ENCODE data around the gene DNER.
"Not testable (repeated sequence)": the region's sequence is repeated elsewhere in the genome, so short reads cannot be mapped to it uniquely, and the experiment has no call there.

The DNER gene

DNA sequence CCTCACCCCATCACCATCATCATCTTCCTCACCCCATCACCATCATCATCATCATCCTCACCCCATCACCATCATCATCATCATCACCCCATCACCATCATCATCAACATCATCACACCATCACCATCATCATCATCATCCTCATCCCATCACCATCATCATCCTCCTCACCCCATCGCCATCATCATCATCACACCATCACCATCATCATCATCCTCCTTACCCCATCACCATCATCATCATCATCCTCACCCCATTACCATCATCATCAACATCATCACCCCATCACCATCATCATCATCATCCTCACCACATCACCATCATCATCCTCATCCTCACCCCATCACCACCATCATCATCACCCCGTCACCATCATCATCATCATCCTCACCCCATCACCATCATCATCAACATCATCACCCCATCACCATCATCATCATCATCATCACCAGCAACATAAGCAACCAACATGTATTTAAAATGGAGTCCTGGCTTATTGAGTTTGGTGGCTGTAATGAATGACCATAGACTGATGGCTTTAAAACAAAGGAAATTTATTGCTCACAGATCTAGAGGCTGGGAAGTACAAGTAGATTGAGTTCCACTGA lies 150.0 kb downstream of the DNER start:
- no peak for DNase-seq (ENCODE audit: low spot score)

GRCh38 chr2:229563388-229563787 lies 151.0 kb downstream of the DNER start:
- no peak for DNase-seq (ENCODE audit: low spot score)

DNA sequence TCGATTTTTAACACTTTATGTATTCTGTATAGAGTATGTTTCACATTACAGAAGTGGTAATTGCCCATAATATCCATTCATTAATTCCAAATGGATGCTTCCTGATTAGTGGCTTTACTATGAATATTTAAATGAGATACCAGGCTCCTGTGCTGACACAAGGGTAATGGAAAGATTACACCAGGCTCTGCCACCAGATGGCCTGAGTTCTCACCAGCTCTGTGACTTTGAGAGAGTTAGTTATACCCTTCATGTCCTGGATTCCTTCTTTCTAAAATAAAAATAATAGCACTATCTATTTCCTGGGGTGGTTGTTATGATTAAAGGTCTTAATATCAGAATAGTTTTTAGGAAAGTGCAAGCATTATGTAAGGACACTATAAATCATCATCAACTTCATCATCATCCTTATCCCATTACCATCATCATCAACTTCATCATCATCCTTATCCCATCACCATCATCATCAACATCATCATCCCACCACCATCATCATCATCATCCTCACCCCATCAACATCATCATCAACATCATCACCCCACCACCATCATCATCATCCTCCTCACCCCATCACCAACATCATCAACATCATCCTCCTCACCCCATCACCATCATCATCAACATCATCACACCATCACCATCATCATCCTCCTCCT lies 151.8 kb downstream of the DNER start:
- no peak for DNase-seq (ENCODE audit: low spot score)

DNA sequence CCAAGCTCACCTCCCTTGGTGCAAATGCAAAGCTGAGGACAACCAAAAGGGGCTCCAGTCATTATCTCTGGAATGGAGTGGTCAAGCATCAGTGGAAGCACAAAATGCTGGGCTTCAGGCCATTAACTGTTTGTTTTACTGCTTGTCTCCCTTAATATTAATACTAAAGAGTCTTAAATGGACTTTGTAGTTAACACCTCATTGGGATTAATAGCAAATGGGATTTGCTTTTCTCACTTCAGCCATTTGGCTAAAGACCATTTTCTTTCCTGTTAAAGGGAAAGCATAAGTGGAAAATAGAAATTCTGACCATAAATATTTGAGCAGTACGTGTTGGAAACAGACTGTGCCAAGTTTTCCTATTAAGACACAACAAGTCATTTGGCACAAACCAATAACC lies 154.4 kb downstream of the DNER start:
- DNase-seq (ENCODE audit: low spot score): no peak

GRCh38 chr2:229553091-229553490 lies 161.3 kb downstream of the DNER start:
- DNase-seq (ENCODE audit: low spot score): no peak

GRCh38 chr2:229543176-229543873 lies 171.0 kb downstream of the DNER start:
- no peak for DNase-seq (ENCODE audit: low spot score)

DNA sequence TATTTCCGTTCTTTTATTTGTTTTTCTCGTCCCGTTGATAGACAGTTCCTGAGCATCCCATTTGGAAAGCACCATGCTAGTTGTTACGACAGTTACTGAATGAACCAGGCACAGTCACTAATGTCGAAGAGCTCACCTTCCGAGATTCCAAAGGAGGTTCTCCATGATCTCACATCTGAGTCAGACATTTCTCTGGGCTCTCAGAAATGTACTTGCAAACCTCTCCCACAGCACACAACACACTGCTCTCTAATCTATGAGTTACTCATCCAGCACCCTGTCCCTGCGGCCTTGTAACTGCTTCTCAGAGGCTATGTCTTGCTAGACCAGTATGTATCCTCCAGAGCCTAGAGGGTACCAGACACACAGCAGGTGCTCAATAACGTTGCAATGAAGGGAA lies 174.7 kb downstream of the DNER start:
- DNase-seq (ENCODE audit: low spot score): no peak

GRCh38 chr2:229531594-229531993 lies 182.8 kb downstream of the DNER start:
- no peak for DNase-seq (ENCODE audit: low spot score)

DNA sequence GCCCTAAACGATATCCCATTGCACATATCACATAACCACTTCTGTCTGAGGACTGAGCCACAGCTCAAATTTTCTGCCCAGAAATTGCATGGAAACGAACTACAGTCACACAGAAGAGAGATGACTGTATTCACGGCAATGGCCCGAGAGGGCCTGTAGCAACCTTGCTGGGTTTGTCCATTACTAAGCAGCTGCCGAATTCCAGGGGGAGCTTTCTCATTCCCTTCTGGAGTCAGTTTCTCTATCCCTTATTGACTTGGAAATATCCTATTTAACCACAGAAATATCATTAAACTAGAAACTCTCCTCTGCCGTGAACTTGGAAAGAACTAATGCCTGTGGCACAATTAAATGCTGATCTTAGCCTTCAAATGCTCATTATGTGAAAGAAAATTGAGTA lies 183.9 kb downstream of the DNER start:
- DNase-seq (ENCODE audit: low spot score): no peak

- DNase-seq (ENCODE audit: low spot score): no peak
These were observed 185.5 kb downstream of the DNER start for GRCh38 chr2:229528846-229529245.

- no peak for DNase-seq (ENCODE audit: low spot score)
These were observed 187.4 kb downstream of the DNER start for GRCh38 chr2:229526951-229527350.

GRCh38 chr2:229524799-229525198 lies 189.6 kb downstream of the DNER start:
- no peak for DNase-seq (ENCODE audit: low spot score)

DNA sequence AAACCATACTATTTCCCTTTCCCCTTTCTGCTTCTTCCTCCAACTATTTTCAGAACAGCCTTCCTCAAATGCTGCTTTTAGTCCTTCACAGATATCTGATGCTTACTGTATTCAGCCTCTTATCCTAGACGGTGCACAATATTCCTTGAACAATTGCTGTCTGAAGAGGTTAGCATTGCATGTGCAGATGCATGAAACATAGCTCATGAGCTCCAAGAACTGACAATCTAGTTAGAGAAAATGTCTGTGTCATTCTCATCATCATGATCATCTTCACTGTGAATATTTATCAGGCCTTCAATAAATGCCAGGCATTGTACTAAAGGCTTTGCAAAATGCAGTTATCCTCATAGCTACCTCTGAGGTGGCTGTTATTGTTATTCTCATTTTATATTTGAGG lies 190.7 kb downstream of the DNER start:
- no peak for DNase-seq (ENCODE audit: low spot score)

- DNase-seq (ENCODE audit: low spot score): no peak
These were observed 192.8 kb downstream of the DNER start for GRCh38 chr2:229521576-229521975.

GRCh38 chr2:229520691-229521096 lies 193.7 kb downstream of the DNER start:
- DNase-seq (ENCODE audit: low spot score): no peak

- no peak for DNase-seq (ENCODE audit: low spot score)
These were observed 194.5 kb downstream of the DNER start for GRCh38 chr2:229519655-229520430.

DNA sequence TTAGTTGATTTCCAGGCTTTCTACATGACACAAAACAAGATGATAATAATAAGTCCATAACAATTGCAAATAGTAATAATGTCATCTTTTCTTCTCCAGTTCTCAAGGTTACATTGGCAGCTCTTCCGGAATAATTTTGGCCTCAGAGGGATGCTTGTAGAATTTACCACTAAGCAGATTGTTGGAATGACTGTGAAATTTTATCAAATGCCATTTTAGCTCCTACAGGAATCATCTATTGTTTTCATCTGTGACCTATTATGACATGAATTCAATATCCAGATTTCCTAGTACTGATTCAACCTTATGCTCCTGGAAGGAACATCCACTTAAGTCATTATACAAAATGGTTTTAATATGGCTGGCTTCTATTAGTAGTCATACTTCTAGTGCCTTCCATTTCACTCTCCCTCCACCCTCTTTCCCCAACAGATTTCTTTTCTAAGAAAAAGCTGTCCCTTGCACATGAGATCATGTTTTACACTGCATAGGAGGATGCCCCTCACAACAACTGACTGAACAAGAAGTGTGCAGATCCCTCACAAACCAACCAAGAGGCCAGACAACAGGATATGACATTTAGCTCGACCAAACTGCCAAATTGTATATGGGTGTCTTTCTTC lies 200.0 kb downstream of the DNER start:
- no peak for DNase-seq (ENCODE audit: low spot score)

GRCh38 chr2:229511524-229511923 lies 202.8 kb downstream of the DNER start:
- no peak for DNase-seq (ENCODE audit: low spot score)

GRCh38 chr2:229506699-229507098 lies 207.7 kb downstream of the DNER start:
- DNase-seq (ENCODE audit: low spot score): not testable (repeated sequence)

- DNase-seq (ENCODE audit: low spot score): no peak
These were observed 213.1 kb downstream of the DNER start for GRCh38 chr2:229501051-229501794.

DNA sequence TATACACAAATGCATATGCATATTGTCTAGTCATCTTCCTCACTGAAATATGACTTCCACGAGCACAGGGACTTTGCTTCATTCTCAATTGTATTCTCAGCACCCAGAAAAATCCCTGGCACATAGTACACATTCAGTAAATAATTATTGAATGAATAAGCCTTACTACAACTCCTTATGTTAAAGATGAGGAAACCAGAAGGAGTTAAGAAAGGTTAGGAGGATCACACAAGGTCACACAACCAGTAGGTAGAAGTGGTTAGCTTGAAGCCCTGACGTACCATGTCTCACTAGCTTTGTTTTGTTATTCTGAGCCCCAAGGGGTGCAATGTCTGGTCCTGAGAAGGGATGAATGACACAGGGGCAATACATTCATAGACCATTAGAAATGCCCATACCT lies 222.3 kb downstream of the DNER start:
- no peak for DNase-seq (ENCODE audit: low spot score)

DNA sequence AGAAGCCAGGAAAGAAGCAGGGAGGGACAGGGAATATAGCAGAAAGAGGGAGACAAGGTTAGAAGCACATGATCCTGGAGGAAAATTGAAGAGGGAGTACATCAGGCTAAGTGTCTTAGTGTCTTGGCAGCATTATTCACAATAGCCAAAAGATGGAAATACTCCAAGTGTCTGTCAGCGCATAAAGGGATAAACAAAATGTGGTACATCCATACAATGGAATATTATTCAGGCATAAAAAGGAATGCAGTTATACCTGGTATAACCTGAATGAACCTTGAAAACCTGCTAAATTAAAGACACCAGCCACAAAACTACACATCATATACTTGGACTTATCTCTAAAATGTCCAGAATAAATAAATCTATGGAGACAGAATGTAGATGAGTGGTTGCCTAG lies 224.2 kb downstream of the DNER start:
- no peak for DNase-seq (ENCODE audit: low spot score)

Measured in D341Med (cell line).